GM19463 (cell line): ENCODE measurements around the gene THUMPD1.
"Not testable (repeated sequence)": the region's sequence is repeated elsewhere in the genome, so short reads cannot be mapped to it uniquely, and the experiment has no call there.

Experiments used
- ATAC-seq: cut with Tn5 transposase; IDR thresholded peaks from one replicate; pipeline ENCODE4 v1.9.1; 2021; ENCODE audit warnings: mild to moderate bottlenecking, moderate library complexity; ENCODE audit not compliant: unreplicated experiment

THUMPD1 gene

DNA sequence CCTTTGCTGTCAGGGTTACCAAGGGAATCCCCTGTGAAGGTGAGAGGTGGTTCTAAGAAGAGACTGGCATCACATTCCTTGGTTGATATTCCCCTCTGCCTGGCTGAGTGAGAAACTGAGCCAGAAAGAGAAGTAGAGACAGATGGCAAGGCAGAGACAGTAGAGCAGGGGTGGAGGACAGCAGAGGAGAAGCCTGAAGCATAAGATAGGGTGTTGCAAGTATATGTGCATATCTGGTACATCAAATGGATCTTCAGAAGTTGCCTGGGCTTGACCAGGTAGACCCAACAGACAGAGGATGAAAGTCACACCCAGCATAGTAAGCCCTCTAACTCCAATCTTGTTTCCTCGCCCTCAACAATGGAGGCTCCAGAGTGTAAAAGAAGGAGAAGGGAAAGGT lies 7.9 kb upstream of the THUMPD1 start:
- no peak for ATAC-seq

DNA sequence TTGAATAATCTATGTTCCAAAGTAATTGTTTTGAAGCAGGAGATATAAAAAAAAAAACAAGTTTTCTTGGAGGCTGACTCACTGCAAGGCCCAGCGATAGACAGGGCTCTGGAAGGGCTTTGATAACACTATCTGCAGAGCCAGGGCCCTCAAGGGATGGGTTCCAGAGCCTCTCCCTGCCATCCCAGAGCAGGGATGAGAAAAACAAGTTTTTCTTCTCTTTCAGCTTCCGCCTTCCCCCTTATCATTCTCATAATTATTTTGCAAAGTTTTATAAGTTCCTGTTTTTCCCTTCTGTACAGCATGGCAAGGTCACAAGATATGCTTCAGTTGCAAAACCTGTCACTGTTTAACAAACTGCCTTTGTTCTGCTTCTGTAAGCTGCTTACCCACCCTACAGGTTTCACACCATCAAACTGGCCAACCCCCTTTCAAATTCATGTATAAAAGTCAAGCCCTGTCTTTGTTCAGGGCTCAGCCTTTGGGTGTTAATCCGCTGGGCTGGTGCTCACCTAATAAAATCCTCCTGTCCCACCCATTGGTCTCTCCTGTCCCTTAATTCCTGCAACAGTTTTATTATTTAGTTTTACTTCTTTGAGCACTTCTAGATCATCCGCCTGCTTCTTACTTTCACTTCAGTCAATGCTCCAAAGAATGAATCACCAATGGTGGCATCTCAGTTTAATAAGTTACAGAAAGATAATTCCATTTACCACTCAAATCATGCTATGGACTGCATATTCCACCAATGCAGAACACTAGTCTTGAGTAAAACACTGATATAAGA lies 5.6 kb upstream of the THUMPD1 start:
- no peak for ATAC-seq

DNA sequence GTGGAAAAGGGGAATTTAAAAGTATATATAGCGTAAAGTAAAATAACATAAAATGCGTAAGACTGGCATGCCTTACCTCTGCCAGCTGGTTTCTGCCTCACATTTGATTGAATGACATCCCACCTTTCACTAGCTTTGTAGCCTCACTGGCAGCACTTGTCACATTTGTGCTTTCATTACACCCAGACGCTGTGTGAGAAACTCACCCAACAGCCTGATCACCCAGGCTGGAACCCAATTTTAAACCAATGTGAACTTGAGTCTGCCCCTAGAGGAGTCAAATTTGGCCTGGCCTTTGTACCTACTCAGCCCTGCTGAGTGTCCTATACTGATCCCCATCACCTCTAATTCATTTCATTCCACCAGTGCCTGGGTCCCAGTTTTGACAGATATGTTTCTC lies 4.8 kb upstream of the THUMPD1 start:
- ATAC-seq = no peak

DNA sequence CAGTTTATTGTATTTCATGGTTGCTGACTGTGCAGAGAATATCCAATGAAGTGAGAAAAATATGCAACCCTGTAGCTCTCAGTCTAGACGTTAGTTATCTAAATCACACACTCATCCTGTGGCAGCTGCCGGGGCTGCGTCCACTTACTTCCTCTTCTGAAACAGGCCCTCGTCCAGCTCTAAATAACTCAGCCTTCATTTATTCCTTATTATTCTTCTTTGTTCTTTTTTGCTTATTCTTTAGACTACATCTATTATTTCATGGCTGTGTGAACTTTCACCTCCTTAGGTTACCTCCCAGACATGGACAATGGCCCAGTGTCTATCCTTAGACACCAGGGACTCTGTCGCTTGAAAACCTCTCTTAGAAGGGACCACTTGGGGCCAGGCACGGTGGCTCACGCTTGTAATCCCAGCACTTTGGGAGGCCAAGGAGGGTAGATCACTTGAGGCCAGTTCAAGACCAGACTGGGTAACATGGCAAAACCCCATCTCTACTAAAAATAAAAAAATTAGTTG lies 3.4 kb upstream of the THUMPD1 start:
- no peak for ATAC-seq

DNA sequence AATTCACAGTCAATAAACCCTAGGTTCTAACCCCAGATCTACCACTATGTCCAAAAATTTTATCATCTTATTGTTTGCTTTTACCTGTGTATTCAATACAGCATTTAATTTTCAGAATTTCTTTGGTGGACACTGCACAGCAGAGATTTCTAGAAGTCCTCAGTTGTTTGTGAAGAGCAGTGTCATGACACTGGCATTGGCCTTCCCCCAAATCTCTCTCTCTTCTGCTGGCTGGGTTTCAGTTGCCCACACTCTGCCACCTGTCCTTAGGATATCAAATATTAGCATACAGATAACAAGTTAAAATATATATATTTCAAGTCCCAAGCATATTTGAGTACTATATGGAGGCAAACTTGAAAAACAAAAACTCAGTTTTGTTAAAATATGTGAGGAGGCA lies 2.0 kb upstream of the THUMPD1 start:
- no peak for ATAC-seq

DNA sequence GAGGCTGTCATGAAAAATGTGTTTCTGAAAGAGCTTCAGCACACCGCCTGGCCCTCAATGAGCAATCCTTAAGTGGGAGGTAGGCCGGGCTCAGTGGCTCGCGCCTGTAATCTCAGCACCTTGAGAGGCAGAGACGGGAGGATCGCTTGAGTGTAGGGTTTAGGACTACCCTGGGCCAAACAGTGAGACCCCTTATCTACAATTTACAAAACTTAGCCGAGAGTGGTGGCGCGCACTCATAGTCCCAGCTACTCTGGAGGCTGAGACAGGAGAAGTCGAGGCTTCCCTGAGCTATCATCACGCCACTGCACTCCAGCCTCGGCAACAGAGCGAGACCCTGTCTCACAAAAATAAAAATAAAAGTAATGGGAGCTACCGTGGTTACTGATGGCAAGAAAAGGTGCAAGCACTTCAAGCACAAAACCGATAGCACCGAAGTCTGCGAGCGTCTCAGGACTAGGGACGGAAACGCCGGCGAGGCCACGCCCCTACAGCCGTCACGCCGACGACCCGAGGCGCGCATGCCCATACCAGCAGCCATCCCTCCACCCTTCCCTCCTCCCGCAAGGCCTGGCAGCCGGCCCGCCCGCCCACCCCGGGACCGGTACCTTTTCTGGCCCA lies 607 bp downstream of the THUMPD1 start:
- ATAC-seq = peak; percentile 78

DNA sequence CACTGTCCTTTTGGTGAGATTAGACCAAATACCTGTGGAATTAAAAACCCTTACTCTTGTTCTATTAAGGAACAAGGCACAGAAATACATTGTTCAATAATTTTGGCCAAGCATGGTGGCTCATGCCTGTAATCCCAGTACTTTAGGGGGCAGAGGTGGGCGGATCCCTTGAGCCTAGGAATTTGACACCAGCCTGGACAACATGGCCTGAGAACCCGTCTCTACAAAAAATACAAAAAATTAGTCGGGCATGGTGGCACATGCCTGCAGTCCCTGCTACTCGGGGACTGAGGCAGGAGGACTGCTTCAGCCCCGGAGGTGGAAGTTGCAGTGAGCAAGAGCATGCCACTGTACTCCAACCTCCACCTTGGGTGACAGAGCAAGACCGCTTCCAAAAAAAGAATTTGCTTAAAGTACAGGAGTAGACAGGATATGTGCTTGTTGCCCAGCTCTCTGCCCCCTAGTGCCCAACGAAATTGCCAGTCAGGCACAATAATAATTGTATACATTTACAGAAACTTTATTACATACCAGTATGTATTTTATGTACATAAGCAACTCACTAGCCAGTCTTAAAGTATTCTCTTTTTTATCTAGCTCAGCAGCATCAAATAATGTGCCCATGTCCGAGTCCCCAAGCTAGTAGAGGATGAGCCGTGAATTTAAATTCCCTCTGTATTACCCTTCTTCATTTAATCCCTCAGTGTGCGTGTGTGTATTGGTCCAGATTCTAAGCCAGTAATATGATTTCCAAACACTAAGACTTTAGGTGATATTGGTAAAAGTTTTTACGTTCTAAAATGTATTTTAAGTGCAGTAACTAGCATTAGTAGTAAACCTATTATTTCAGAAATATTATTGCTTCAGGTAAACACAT lies 1.4 kb downstream of the THUMPD1 start:
- ATAC-seq = no peak

DNA sequence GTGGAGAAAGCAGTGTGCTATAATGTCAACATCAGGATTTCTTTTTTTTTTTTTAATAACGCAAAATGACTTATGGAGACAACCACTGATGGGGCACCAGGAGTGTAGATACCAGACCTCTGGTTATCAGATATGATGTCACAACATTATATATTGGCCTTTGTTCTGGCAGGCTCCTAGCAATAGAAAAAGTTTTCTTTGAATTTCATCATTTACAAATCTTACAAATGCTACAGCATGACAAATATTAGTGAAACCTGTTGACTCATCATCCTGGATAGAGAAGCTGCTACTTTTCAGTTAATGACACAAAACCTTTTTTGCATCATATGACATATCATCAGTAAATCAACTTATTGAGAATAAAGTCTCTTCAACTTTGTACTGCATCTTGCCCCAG lies 6.1 kb downstream of the THUMPD1 start:
- no peak for ATAC-seq

DNA sequence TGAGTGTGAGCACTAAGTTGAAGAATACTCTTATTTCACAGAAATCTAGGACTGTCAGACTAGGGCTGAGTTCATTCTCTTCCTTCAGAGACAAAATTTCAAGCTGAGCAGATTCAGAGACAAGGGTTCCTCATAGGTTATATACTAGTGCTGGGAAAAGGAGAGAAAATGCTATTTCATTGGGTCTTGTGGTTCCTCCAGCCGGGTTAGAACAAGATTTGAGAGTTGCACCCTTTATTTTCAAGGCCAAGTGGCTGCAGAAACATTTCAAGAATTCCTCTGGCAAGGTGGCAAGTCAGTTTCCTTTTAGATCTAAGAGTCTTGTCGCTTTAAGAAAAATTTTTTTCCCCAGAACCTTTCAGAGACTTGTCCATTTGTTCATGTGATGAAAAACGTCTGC lies 6.8 kb downstream of the THUMPD1 start:
- ATAC-seq = no peak

DNA sequence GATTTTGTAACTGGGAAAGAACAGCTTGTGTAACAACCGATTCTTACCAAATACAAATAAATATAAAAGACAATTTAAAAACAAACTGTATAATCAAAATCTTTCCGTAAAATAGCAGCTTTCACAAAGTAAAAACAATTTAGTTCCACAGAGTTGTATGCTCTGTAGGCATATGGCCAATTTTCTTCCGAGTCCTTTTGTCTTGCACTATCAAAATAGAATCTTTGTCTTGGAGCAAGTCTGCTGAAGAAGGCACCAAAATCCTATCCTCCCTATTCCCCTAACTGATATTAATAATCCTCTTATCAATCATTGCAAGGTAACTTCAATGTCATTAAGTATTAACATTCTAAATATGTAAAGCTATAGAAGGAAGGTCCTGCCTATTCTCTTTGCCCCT lies 7.6 kb downstream of the THUMPD1 start:
- no peak for ATAC-seq

DNA sequence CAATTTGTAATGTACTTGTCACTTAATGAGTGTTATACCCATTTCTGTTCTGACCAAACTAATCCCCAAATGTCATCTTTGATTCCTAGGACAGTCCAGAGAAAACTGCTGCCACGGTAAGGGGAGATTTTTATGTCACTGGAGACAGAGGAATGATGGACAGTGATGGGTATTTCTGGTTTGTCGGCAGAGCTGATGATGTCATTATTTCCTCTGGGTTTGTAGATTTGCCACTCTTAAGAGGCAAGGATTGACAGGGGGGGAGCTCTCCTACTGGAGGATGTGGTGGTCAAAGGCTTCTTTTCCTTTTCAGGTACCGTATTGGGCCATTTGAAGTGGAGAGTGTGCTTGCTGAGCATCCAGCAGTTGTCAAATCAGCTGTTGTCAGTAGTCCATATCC lies 12.5 kb downstream of the THUMPD1 start:
- no peak for ATAC-seq

DNA sequence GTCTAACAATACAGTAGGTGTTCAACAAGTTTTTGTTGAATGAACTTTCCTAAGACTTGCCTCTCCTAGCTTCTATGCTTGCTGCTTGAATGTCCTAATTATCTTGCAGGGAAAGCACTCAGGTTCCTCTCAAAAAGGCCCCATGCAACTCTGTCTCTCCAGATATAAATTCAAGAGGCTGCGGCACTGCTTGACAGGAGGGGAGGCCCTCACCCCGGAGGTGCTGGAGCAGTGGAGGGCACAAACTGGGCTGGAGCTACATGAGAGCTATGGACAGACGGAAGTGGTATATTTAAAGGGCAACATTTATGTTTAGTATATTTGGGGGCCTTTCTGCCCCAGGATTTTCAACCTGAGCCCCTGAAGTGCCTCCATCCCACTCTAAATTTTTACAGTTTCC lies 14.4 kb downstream of the THUMPD1 start:
- no peak for ATAC-seq

DNA sequence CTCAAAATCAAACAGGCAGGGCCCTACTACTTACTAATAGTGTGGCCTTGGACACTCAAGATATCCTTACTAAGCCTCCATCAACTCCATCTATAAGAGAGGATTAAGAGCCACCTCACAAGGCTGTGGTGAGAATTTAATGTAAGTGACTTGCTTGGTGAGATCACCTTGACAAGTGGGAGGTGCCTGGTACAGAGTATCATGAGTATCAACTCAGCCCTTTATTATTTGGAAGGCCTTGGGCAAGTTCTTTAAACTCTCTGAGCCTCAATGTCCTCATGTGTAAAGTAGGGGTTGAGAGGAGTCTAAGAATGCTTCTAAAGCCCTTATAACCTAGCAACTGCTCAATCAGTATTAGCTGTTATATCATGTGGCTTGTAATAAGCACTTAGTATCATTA lies 15.0 kb downstream of the THUMPD1 start:
- no peak for ATAC-seq

DNA sequence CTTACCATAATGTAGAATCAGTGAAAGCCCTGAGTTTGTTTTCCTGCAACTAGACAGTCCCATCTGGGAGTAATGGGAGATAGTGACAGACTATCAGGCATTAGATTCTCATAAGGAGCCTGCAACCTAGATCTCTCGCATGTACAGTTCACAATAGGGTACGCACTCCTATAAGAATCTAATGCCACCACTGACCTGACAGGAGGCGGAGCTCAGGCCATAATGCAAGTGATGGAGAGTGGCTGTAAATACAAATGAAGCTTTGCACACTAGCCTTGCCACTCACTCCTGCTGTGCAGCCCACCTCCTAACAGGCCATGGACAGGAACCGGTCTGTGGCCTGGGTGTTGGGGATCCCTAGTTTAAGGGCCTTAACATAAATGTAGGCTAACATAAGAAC lies 21.4 kb downstream of the THUMPD1 start:
- no peak for ATAC-seq

DNA sequence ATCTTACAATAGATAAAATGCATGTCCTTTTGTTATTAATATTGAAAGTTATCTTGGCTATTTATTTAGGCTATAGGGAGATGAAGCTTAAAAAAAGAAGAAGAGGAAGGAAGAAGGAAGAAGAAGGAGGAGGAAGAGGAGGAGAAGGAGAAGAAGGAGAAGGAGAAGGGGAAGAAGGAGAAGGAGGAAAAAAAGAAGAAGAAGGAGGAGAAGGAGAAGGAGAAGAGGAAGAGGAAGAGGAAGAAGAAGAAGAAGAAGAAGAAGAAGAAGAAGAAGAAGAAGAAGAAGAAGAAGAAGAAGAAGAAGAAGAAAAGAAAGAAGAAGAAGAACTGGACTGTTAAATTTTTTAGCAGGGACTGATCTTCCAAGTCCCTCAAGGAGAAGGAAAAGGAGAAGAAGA lies 23.9 kb downstream of the THUMPD1 start:
- ATAC-seq = not testable (repeated sequence)

DNA sequence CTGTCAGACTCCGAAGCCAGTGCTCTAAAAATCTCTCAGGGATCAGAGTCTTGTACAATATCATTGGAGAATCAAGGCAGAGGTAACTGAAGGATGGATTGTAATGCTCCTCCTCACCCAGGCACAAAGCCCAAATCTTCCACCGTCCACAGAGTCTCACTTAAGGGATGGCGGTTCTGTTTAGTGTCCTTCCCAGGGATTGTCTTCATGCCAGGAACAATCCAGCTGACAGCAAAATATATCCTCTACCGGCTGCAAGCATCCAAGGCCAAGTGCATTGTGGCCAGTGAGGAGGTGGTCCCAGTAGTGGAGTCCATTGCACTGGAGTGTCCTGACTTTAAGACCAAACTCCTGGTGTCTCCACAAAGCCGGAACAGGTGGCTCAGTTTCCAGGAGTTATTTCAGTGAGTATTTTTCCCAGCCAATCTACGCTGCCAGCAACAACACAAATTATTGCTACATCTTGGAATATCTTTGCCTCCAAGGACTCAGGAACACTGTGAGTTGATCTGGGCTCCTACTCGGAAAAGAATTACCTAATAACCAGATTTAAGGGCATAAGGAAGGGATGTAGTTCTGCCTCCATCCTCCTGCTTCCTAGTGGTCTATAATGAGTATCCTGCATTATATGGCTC lies 30.2 kb downstream of the THUMPD1 start:
- no peak for ATAC-seq

DNA sequence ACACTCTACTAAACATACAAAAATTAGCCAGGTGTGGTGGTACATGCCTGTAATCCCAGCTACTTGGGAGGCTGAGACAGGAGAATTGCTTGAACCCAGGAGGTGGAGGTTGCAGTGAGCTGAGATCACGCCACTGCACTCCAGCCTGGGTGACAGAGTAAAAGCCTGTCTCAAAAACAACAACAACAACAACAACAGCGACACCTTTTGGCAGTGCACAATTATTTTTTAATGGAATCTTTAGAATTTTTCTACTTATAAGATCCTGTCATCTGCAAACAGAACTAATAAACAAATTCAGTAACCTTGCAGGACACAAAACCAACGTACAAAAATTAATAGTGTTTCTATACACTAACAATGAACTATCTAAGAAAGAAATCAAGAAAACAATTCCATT lies 33.5 kb downstream of the THUMPD1 start:
- not testable (repeated sequence) for ATAC-seq

DNA sequence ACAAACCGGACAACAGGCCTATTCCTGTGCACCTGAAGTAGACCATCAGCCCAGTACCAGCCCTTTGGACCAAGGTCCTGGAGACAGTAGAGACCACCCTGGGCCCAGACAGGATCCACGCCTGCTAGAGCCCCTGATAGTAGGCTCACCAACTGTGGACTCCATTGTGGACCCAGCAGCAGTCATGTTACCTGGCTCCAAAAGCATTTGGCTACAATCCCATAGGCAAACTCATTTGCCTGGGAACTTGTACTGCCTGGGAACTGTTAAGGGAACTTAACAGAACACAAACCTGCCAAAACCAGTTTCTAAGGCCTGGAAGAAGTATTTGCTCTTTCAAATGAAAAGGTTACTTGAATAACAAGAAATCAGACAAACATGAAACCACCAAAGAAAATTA lies 34.2 kb downstream of the THUMPD1 start:
- ATAC-seq = no peak

DNA sequence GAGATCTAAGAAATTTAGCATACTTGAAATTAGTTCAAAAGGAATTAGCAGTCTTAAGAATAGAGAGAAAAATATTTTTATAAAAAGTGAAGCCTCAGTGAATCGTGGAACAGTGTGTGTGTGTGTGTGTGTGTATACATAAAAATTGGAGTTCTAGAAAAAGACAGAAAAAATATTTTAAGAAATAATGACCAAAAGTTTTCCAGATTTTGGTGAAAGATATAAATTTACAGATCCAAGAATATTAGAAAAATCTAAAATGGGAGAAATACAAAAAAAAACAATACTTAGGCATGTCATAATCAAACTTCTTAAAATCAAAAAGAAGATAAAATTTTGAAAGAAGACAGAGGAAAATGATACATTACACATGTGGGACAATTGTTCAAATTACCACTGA lies 35.6 kb downstream of the THUMPD1 start:
- ATAC-seq = not testable (repeated sequence)

DNA sequence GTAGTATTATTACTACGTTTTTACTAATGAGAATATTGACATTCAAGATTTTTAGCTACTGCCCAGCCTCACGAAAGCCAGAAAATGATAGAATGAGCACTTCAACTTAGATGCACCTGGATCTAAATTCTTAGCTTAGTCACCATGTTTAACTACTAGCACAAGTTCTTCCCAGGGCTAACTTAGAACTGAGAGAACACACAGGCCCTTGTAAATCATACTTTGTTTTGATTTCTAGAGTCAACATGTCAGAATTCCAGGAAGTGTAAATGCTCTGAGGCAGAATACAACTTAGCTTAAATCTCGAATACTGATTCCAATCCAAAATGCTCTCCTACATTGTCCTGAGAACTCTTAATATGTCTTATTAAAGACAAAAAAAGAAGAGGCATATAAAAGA lies 37.3 kb downstream of the THUMPD1 start:
- ATAC-seq = no peak

DNA sequence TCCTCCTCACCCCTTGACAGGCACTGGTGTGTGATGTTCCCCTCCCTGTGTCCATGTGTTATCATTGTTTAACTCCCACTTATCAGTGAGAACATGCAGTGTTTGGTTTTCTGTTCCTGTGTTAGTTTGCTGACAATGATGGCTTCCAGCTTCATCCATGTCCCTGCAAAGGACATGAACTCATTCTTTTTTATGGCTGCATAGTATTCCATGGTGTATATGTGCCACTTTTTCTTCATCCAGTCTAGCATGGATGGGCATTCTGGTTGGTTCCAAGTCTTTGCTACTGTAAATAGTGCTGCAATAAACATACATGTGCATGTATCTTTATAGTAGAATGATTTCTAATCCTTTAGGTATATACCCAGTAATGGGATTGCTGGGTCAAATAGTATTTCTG lies 39.9 kb downstream of the THUMPD1 start:
- ATAC-seq = not testable (repeated sequence)
